GM21526 (cell line): ENCODE measurements around the gene EEF1A1.
"Not testable (repeated sequence)": the region's sequence is repeated elsewhere in the genome, so short reads cannot be mapped to it uniquely, and the experiment has no call there.

ENCODE experiments used
- ATAC-seq: cut with Tn5 transposase; IDR thresholded peaks from one replicate; pipeline ENCODE4 v1.9.1; 2021; ENCODE audit warnings: moderate library complexity; ENCODE audit not compliant: unreplicated experiment, low FRiP score

Gene EEF1A1

GRCh38 chr6:73520688-73521350 is at the start of gene EEF1A1:
TSS of gene EEF1A1 (minus strand) at chr6:73521032. CDS start at chr6:73520026, 1,006 bp downstream.
- ATAC-seq: peak; percentile 60

- no peak for ATAC-seq
Observed at GRCh38 chr6:73569121-73569520, 48.3 kb upstream of the EEF1A1 start.

GRCh38 chr6:73566954-73567591 is 46.2 kb upstream of the EEF1A1 start:
- no peak for ATAC-seq

GRCh38 chr6:73566486-73566871 is 45.6 kb upstream of the EEF1A1 start:
- ATAC-seq: not testable (repeated sequence)

GRCh38 chr6:73565767-73566485 is 45.1 kb upstream of the EEF1A1 start:
- no peak for ATAC-seq

- ATAC-seq: no peak
Observed at GRCh38 chr6:73564578-73565345, 43.9 kb upstream of the EEF1A1 start.

GRCh38 chr6:73562558-73562957 is 41.7 kb upstream of the EEF1A1 start:
- no peak for ATAC-seq

- peak; percentile 49 for ATAC-seq
Observed at GRCh38 chr6:73560853-73561407, 40.1 kb upstream of the EEF1A1 start.

GRCh38 chr6:73560182-73560732 is 39.4 kb upstream of the EEF1A1 start:
- ATAC-seq: peak; percentile 41

GRCh38 chr6:73559399-73559794 is 38.6 kb upstream of the EEF1A1 start:
- ATAC-seq: not testable (repeated sequence)

GRCh38 chr6:73558624-73559398 is 38.0 kb upstream of the EEF1A1 start:
- no peak for ATAC-seq

- no peak for ATAC-seq
Observed at GRCh38 chr6:73556836-73557235, 36.0 kb upstream of the EEF1A1 start.

- ATAC-seq: not testable (repeated sequence)
Observed at GRCh38 chr6:73555380-73555949, 34.6 kb upstream of the EEF1A1 start.

- not testable (repeated sequence) for ATAC-seq
Observed at GRCh38 chr6:73551115-73551514, 30.3 kb upstream of the EEF1A1 start.

GRCh38 chr6:73548458-73549446 is 27.9 kb upstream of the EEF1A1 start:
- ATAC-seq: no peak

- ATAC-seq: no peak
Observed at GRCh38 chr6:73547036-73547435, 26.2 kb upstream of the EEF1A1 start.

GRCh38 chr6:73542891-73543290 is 22.1 kb upstream of the EEF1A1 start:
- no peak for ATAC-seq

- not testable (repeated sequence) for ATAC-seq
Observed at GRCh38 chr6:73542481-73542880, 21.6 kb upstream of the EEF1A1 start.
